Left colon (tissue), 2 donors: ENCODE data around the gene TSPAN5. TPM values are rescaled to one million over a fixed set of nuclear protein-coding genes. Genes with fewer than 3 reads are reported as not detected.
A peak's percentile ranks its signal among the peaks of the same experiment; 100 is the strongest.

Experiments
- ATAC-seq: fragments of 200-7000 bp; cut with Tn5 transposase; one replicate; pipeline ENCODE4 v1.9.1; 2020; ENCODE audit warnings: mild to moderate bottlenecking, moderate library complexity
- DNase-seq, 2 donors: peaks; one replicate each; pipeline ENCODE4 v3.0.0-alpha.2; 2020
- intact Hi-C, 2 donors: fragments of 100-400 bp; cut with DNase I in 1 of 2; cut with micrococcal nuclease in 1 of 2; formaldehyde crosslinking; loops; one replicate each; pipeline versions ENCODE4 v1.11.2 to v1.14.0; 2022; cut with DNase I, micrococcal nuclease
- total RNA-seq, 2 donors: library from RNA; stranded (reverse); fragmentation: NEBNext Ultra II Directional; extraction: Animal tissue kit (Norgen Biotek cat#: 25700); gene quantifications; one replicate each; pipeline ENCODE4 v1.2.1, GENCODE V29; 2021
- donor health status: DM: no; HTN: no; CAD: no.
- donor health status: DM: yes; HTN: yes; CAD: no.

TSPAN5 gene
- total RNA-seq, 2 donors from 2014 or later = 2.8 to 6.9 TPM

- DNase-seq = no peak
- intact Hi-C loops = no loop called here
- ATAC-seq = no peak
Measured at GRCh38 chr4:98656443-98656842, 2.0 kb downstream of the TSPAN5 start.

GRCh38 chr4:98653890-98654867, 4.2 kb downstream of the TSPAN5 start:
- no peak for ATAC-seq
- intact Hi-C loops = no loop called here

GRCh38 chr4:98652996-98653395, 5.4 kb downstream of the TSPAN5 start:
- intact Hi-C loops = no loop called here

More at GRCh38 chr4:98653890-98654867, 4.2 kb downstream of the TSPAN5 start:
- no peak for DNase-seq

GRCh38 chr4:98648602-98649001, 9.8 kb downstream of the TSPAN5 start:
- no peak for ATAC-seq
- intact Hi-C loops = no loop called here
- no peak for DNase-seq

More at GRCh38 chr4:98652996-98653395, 5.4 kb downstream of the TSPAN5 start:
- DNase-seq (no peak), ATAC-seq (no peak)

GRCh38 chr4:98646422-98646821, 12.0 kb downstream of the TSPAN5 start:
- DNase-seq (no peak), ATAC-seq (no peak)
- intact Hi-C loops = no loop called here

GRCh38 chr4:98645527-98645926, 12.9 kb downstream of the TSPAN5 start:
- DNase-seq = no peak
- no peak for ATAC-seq
- intact Hi-C loops = no loop called here

GRCh38 chr4:98643755-98644154, 14.7 kb downstream of the TSPAN5 start:
- DNase-seq (no peak), ATAC-seq (no peak)
- intact Hi-C loops = no loop called here

- peak; percentile 96 for ATAC-seq
- intact Hi-C loops = no loop called here
- no peak for DNase-seq
Measured at GRCh38 chr4:98642991-98643426, 15.4 kb downstream of the TSPAN5 start.

- DNase-seq (no peak), ATAC-seq (no peak)
- intact Hi-C loops = no loop called here
Measured at GRCh38 chr4:98641906-98642668, 16.3 kb downstream of the TSPAN5 start.

- no peak for ATAC-seq
- intact Hi-C loops = no loop called here
- no peak for DNase-seq
Measured at GRCh38 chr4:98641376-98641775, 17.0 kb downstream of the TSPAN5 start.

- no peak for ATAC-seq
- no peak for DNase-seq
- intact Hi-C loops = no loop called here
Measured at GRCh38 chr4:98639523-98639922, 18.9 kb downstream of the TSPAN5 start.

GRCh38 chr4:98639108-98639507, 19.3 kb downstream of the TSPAN5 start:
- DNase-seq (no peak), ATAC-seq (no peak)
- intact Hi-C loops = no loop called here

- ATAC-seq = no peak
- intact Hi-C loops = no loop called here
- DNase-seq = no peak
Measured at GRCh38 chr4:98638661-98639060, 19.8 kb downstream of the TSPAN5 start.

- DNase-seq (no peak), ATAC-seq (no peak)
- intact Hi-C loops = no loop called here
Measured at GRCh38 chr4:98634061-98634460, 24.4 kb downstream of the TSPAN5 start.

- ATAC-seq (no peak), DNase-seq (no peak)
- intact Hi-C loops = no loop called here
Measured at GRCh38 chr4:98633159-98633558, 25.3 kb downstream of the TSPAN5 start.

GRCh38 chr4:98632258-98632657, 26.2 kb downstream of the TSPAN5 start:
- no peak for ATAC-seq
- intact Hi-C loops = no loop called here
- DNase-seq = no peak

- no peak for ATAC-seq
- intact Hi-C loops = no loop called here
- DNase-seq = no peak
Measured at GRCh38 chr4:98631506-98631905, 26.9 kb downstream of the TSPAN5 start.

- intact Hi-C loops = no loop called here
- no peak for ATAC-seq
- DNase-seq = no peak
Measured at GRCh38 chr4:98630737-98631454, 27.5 kb downstream of the TSPAN5 start.

- no peak for DNase-seq
- intact Hi-C loops = no loop called here
- no peak for ATAC-seq
Measured at GRCh38 chr4:98627531-98628257, 30.7 kb downstream of the TSPAN5 start.
